ENCODE data around the gene MYDGF.

The MYDGF gene

DNA sequence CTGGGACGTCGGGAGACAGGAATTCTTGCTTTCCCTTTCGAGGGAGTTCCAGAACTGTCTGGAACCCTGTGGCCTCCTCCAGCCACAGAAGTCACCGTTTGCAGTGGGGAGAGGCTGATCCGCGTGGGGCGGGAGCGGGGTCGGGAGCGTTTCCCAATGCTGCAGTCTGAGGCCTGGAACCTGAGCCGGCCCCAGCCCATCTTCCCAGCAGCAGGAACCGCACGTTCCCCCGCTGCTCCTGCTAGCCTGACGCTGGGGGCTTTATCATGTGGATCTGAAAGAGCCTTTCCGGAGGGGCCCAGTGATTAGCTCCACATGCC lies 40.1 kb upstream of the MYDGF start:
- H3K36me3 ChIP-seq (ENCODE audit: insufficient read depth, low read length), result peaks cover 71% of the 10 kb centered on the region
- H3K9me3 ChIP-seq (ENCODE audit: insufficient read depth, low read depth, low read length), result no peaks in the 10 kb centered on the region
- H3K27ac ChIP-seq (ENCODE audit: low read depth, low read length), result no peak overlapping the region
- H3K27me3 ChIP-seq (ENCODE audit: insufficient read depth, low read length), result no peaks in the 10 kb centered on the region
- no peaks in the 10 kb centered on the region for H3K4me1 ChIP-seq (ENCODE audit: insufficient read depth, low read length)
- H3K9ac ChIP-seq (ENCODE audit: low read depth, low read length), result no peak overlapping the region
- WGBS, result 95% methylated on average over 16 of the region's 16 CpGs
- H3K4me3 ChIP-seq (ENCODE audit: low read length), result no peak overlapping the region

DNA sequence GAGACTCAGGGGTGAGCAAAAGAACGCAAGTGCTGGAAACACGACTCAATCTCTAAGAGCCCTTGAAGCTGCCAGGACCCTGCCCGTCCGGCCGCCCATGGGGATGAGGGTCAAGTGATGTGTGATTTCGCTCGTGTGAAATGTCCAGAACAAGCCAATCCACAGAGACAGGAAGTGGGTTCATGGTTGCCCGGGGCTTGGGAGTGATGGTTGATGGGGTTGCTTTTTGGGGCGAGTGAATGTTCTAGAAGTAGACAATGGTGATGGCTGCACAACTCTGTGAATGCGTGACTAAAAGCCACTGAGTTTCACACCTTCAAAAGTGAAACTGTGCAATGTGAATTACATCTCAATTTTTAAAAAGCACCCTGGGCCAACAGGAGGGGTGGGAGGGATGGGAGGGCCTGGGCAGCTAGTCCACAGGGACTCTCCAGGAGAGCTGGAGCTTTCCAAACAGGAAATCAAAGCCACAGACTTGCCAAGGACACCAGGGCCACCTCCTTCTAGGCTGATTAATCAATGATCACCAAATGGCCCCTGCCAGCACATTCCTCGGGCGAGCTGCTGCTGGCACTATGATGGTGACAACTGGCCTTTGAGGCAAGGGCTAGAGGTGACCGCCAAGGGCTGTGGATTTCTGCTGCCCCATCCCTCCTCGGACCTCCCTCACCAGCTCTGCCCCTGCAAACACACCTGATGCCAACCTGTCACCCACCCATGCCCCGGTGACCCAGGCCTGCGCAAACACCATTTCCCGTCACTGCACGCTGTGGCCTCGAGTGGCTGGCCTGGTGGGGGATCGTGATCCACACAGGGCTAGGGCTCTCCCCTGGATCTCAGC lies 39.5 kb upstream of the MYDGF start:
- no peaks in the 10 kb centered on the region for H3K4me1 ChIP-seq (ENCODE audit: insufficient read depth, low read length)
- H3K9me3 ChIP-seq (ENCODE audit: insufficient read depth, low read depth, low read length), result no peaks in the 10 kb centered on the region
- H3K9ac ChIP-seq (ENCODE audit: low read depth, low read length), result no peak overlapping the region
- WGBS, result 94% methylated on average over 20 of the region's 20 CpGs
- no peak overlapping the region for H3K27ac ChIP-seq (ENCODE audit: low read depth, low read length)
- H3K27me3 ChIP-seq (ENCODE audit: insufficient read depth, low read length), result no peaks in the 10 kb centered on the region
- peaks cover 74% of the 10 kb centered on the region for H3K36me3 ChIP-seq (ENCODE audit: insufficient read depth, low read length)
- no peak overlapping the region for H3K4me3 ChIP-seq (ENCODE audit: low read length)

DNA sequence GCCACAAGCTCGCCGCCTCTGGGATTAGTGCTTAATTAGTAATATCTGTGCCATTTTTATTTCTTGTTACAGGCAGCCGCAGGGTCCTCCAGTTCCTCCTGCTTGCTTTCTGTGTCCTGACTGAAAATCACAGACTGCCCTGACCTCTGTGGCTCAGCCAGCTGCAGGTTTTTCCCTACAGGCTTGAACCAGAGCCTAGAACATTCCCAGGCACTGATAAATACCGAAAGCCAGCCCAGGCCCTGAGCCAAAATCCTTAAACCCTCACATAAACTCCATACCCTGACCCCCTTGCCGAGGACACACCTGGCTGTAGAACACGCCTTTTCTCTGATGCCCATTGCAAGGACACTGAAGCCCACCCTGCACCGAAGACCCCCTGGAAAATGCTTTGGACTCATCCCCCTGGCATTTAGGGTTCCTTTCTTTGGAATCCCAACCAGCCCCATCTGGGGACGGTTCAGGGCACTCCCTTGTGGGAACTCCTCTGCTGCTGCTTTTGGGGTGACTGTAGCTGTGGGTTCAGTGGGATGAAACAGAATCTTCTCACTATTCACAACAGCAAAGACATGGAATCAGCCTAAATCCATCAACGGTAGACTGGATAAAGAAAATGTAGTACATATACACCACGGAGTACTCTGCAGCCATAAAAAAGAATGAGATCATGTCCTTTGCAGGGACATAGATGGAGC lies 38.0 kb upstream of the MYDGF start:
- no peak overlapping the region for H3K9ac ChIP-seq (ENCODE audit: low read depth, low read length)
- no peak overlapping the region for H3K4me3 ChIP-seq (ENCODE audit: low read length)
- no peaks in the 10 kb centered on the region for H3K4me1 ChIP-seq (ENCODE audit: insufficient read depth, low read length)
- no peaks in the 10 kb centered on the region for H3K27me3 ChIP-seq (ENCODE audit: insufficient read depth, low read length)
- WGBS, result 94% methylated on average over 10 of the region's 10 CpGs
- no peaks in the 10 kb centered on the region for H3K9me3 ChIP-seq (ENCODE audit: insufficient read depth, low read depth, low read length)
- H3K27ac ChIP-seq (ENCODE audit: low read depth, low read length), result no peak overlapping the region
- peaks cover 69% of the 10 kb centered on the region for H3K36me3 ChIP-seq (ENCODE audit: insufficient read depth, low read length)

DNA sequence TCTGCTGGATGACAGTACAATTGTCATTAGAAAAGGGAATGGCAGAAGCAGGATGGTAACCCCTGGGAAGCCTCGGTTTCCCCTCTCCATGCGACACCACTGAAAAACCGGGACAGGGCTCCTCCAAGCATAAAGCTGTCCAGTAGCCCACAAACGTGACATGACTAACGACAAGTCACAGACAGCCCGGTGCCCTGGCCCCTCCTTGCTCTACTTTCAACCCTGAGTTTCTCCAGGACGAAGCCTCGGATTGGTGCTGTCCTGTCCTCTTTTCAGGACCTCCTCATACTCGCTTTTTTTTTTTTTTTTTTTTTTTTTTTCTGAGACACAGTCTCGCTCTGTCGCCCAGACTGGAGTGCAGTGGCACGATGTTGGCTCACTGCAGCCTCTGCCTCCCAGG lies 37.2 kb upstream of the MYDGF start:
- H3K4me3 ChIP-seq (ENCODE audit: low read length), result no peak overlapping the region
- 94% methylated on average over 12 of the region's 12 CpGs for WGBS
- no peak overlapping the region for H3K27ac ChIP-seq (ENCODE audit: low read depth, low read length)
- no peaks in the 10 kb centered on the region for H3K4me1 ChIP-seq (ENCODE audit: insufficient read depth, low read length)
- no peaks in the 10 kb centered on the region for H3K27me3 ChIP-seq (ENCODE audit: insufficient read depth, low read length)
- no peaks in the 10 kb centered on the region for H3K9me3 ChIP-seq (ENCODE audit: insufficient read depth, low read depth, low read length)
- no peak overlapping the region for H3K9ac ChIP-seq (ENCODE audit: low read depth, low read length)
- H3K36me3 ChIP-seq (ENCODE audit: insufficient read depth, low read length), result peaks cover 69% of the 10 kb centered on the region

DNA sequence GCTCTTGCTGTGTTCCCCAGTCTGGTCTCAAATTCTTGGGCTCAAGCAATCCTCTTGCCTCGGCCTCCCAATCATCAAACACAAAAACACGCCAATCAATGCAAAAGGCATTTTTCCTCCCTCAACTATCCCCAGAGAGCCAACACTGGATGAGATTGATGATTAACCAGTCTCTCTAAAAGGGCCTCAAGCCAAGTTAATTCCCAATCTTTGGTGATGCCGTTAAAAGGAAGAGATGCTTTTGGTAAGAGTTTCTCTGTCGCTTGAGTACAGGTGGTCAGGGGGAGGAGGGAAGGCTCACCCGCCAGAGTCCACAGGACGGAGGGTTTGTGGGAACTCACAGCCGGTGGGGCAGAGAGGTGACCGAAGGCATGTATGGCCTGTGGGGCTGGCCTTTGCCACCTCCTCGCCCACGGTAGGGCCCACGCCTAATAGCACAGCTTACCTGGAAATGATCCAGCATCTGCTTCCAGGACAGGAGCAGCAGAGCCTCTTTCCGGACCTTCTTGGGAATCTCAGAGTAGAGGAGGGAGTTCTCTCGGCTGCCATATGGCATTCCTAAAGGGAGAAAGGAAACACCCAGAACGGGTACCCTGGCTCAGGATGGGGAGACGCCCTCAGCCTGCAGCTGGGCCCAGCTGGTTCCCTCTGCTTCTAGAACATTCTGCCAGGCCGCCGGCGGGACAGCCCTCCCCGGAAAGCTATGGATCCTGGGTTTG lies 35.4 kb upstream of the MYDGF start:
- peaks cover 72% of the 10 kb centered on the region for H3K36me3 ChIP-seq (ENCODE audit: insufficient read depth, low read length)
- WGBS, result 95% methylated on average over 19 of the region's 19 CpGs
- no peak overlapping the region for H3K9ac ChIP-seq (ENCODE audit: low read depth, low read length)

DNA sequence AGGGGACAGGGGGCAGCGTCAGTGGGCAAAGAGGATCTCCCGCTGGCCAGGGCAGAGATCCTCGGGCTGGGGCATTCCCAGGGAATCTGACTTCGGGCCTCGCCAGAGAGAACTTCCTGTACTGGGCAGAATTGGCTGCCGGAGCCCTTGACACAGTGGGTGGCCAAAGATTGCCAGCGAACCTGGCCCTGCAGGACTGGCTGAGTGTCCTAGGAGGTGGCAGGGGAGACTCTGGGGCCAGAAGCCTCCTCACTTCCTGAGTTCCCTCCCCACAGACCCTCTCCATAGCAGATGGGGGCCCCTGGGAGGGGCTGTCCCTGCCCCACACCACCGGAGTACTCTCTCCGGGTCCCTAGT lies 34.2 kb upstream of the MYDGF start:
- Histone ChIP-seq H3K27ac (ENCODE audit: low read depth, low read length) (no peak overlapping the region), H3K36me3 (ENCODE audit: insufficient read depth, low read length) (peaks cover 73% of the 10 kb centered on the region), H3K9ac (ENCODE audit: low read depth, low read length) (no peak overlapping the region), H3K9me3 (ENCODE audit: insufficient read depth, low read depth, low read length) (no peaks in the 10 kb centered on the region), H3K4me3 (ENCODE audit: low read length) (no peak overlapping the region), H3K4me1 (ENCODE audit: insufficient read depth, low read length) (no peaks in the 10 kb centered on the region), H3K27me3 (ENCODE audit: insufficient read depth, low read length) (no peaks in the 10 kb centered on the region)
- 90% methylated on average over 9 of the region's 9 CpGs for WGBS

More for the DNA sequence above, 35.4 kb upstream of the MYDGF start:
- Histone ChIP-seq H3K4me3 (ENCODE audit: low read length) (no peak overlapping the region), H3K4me1 (ENCODE audit: insufficient read depth, low read length) (no peaks in the 10 kb centered on the region), H3K27me3 (ENCODE audit: insufficient read depth, low read length) (no peaks in the 10 kb centered on the region), H3K27ac (ENCODE audit: low read depth, low read length) (no peak overlapping the region), H3K9me3 (ENCODE audit: insufficient read depth, low read depth, low read length) (no peaks in the 10 kb centered on the region)

DNA sequence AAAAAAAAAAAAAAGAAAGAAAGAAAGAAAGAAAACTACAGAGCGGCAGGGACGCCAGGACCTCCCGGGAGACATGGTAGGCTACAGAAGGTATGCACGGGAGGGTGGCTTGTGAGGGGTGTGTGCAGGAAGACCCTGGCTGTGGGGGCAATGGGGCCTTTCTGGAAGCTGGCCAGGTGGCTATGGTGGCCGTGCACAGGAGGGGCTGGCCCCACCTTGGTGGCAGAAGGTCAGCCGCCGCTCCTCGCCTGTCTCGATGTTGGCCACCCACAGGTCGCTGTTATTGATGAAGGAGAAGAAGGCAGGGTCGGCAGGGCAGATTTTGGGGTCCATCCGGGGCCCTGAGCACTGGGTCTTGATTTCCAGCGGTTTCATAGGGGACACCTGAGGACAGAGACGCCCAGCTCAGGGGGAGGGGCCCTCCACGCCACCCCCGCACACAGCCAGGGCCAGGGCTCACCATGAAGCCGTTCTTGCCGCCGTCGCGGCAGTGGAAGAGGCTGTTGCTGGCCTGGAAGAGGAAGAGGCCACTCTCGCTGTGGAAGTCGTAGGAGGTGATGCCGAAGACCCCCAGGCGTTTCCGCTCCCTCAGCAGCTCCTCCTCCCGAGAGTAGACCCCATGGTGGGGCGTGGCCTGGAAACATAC lies 33.7 kb upstream of the MYDGF start:
- H3K27ac ChIP-seq (ENCODE audit: low read depth, low read length), result no peak overlapping the region
- H3K9me3 ChIP-seq (ENCODE audit: insufficient read depth, low read depth, low read length), result no peaks in the 10 kb centered on the region
- no peaks in the 10 kb centered on the region for H3K27me3 ChIP-seq (ENCODE audit: insufficient read depth, low read length)
- no peak overlapping the region for H3K4me3 ChIP-seq (ENCODE audit: low read length)
- 95% methylated on average over 28 of the region's 28 CpGs for WGBS
- H3K36me3 ChIP-seq (ENCODE audit: insufficient read depth, low read length), result peaks cover 73% of the 10 kb centered on the region
- H3K4me1 ChIP-seq (ENCODE audit: insufficient read depth, low read length), result no peaks in the 10 kb centered on the region
- no peak overlapping the region for H3K9ac ChIP-seq (ENCODE audit: low read depth, low read length)

DNA sequence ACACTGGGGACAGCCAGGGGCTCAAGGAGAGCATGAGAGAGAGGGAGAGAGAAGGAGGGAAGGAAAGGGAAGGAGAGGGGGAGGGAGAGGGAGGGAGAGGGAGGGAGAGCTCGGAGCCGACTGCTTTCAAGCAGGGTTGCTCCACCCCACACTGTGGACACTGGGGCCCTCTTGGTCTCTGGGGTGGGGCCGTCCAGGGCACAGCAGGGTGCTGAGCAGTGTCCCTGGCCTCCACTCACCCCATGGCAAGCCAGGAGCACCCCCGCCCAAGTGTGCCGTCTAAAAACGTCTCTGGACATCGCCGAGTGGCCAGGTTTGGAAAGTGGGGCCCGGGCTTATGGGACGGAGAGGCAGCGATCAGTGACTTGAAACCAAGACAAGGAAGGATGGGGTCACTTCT lies 32.6 kb upstream of the MYDGF start:
- Histone ChIP-seq H3K9ac (ENCODE audit: low read depth, low read length) (no peak overlapping the region), H3K9me3 (ENCODE audit: insufficient read depth, low read depth, low read length) (no peaks in the 10 kb centered on the region), H3K27me3 (ENCODE audit: insufficient read depth, low read length) (no peaks in the 10 kb centered on the region), H3K4me3 (ENCODE audit: low read length) (no peak overlapping the region), H3K4me1 (ENCODE audit: insufficient read depth, low read length) (no peaks in the 10 kb centered on the region), H3K36me3 (ENCODE audit: insufficient read depth, low read length) (peaks cover 78% of the 10 kb centered on the region), H3K27ac (ENCODE audit: low read depth, low read length) (no peak overlapping the region)
- WGBS, result 94% methylated on average over 10 of the region's 11 CpGs

DNA sequence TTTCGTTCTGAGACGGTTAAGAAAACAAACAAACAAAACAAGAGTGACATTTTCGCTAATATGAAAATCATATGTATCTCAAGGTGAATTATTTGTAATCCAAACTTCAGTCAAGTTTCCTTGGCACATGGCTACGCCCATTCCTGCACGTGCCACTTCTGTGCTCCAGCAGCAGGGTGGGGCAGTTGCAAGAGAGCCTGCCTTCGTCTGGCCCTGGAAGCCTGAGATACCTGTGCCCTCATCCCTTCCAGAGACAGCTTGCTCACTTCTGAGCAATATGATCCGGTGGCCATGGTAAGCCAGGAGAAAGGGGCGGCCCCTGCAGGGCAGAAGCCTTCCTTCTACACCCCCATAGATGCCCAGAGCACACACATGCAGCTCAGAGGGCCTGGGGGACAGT lies 31.4 kb upstream of the MYDGF start:
- no peak overlapping the region for H3K27ac ChIP-seq (ENCODE audit: low read depth, low read length)
- H3K27me3 ChIP-seq (ENCODE audit: insufficient read depth, low read length), result no peaks in the 10 kb centered on the region
- no peak overlapping the region for H3K9ac ChIP-seq (ENCODE audit: low read depth, low read length)
- WGBS, result 86% methylated on average over 8 of the region's 8 CpGs
- no peak overlapping the region for H3K4me3 ChIP-seq (ENCODE audit: low read length)
- H3K9me3 ChIP-seq (ENCODE audit: insufficient read depth, low read depth, low read length), result no peaks in the 10 kb centered on the region
- H3K36me3 ChIP-seq (ENCODE audit: insufficient read depth, low read length), result peaks cover 86% of the 10 kb centered on the region
- H3K4me1 ChIP-seq (ENCODE audit: insufficient read depth, low read length), result no peaks in the 10 kb centered on the region

DNA sequence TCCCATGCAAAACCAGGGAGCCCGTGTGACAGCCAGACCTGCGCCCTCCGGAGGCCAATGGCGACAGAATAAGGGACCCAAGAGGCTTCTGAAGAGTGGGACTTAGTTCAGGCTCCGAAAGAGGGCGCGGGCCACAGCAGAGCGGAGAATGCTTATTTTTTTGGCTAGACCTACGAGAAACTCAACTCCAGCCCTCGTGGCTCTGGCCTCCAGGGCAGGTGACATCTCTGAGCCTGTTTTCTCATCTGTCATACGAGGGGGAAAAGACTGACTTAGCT lies 30.5 kb upstream of the MYDGF start:
- Histone ChIP-seq H3K27ac (ENCODE audit: low read depth, low read length) (no peak overlapping the region), H3K4me3 (ENCODE audit: low read length) (no peak overlapping the region), H3K36me3 (ENCODE audit: insufficient read depth, low read length) (peaks cover 87% of the 10 kb centered on the region), H3K9me3 (ENCODE audit: insufficient read depth, low read depth, low read length) (no peaks in the 10 kb centered on the region), H3K27me3 (ENCODE audit: insufficient read depth, low read length) (no peaks in the 10 kb centered on the region), H3K4me1 (ENCODE audit: insufficient read depth, low read length) (no peaks in the 10 kb centered on the region), H3K9ac (ENCODE audit: low read depth, low read length) (no peak overlapping the region)
- 91% methylated on average over 11 of the region's 11 CpGs for WGBS

All from HUES64 (cell line).